Measurements from ENCODE around the gene COPB2. TPM values are rescaled to one million over a fixed set of nuclear protein-coding genes. Genes with fewer than 3 reads are reported as not detected.

The COPB2 gene
- total and polyA plus RNA-seq, 2 of the 8 experiments (the other 6 are each of a cell fraction or from before 2014, with no cell fraction given) = 40.3 to 119 TPM

DNA sequence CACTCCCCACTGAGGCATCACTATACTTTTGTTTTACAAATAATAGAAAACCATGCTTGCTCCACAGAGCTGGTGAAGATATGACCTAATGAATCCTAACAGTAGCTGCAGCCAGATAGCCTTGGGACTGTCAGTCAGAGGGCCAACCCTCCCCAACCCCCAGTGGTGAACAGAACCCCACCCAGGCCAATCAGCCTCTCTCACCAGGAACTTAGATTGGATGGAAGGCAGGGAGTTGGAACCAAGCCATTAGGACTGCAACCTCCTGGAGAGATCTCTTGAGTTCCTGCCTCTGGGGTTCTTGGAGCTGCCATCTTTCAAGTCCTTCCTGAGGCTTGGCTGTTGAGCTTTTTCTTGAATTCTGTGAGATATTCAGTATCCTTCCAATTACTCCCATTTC lies 48.7 kb downstream of the COPB2 start:
- Histone ChIP-seq H3K79me2 (ENCODE audit: control insufficient read depth in 1 of 2, insufficient read depth in 2 of 2, low read length in 2 of 2) (peaks cover 4 to 17% of the 10 kb centered on the region in 2 experiments), H4K5ac (ENCODE audit: insufficient read length, low read depth, low read length) (no peak overlapping the region), H3K27ac (ENCODE audit: low read depth, low read length) (no peak overlapping the region), H3K18ac (ENCODE audit: extremely low read depth, low read length) (no peak overlapping the region), H2BK20ac (ENCODE audit: low read length) (no peak overlapping the region), H3K4me1 (replicated peaks in 1 of 4; ENCODE audit: control insufficient read depth in 3 of 4, insufficient read depth in 4 of 4, low read length in 3 of 4) (no peaks in the 10 kb centered on the region; a peak in 1 of 7 replicates), H2BK15ac (ENCODE audit: low read length) (no peak overlapping the region), H4K8ac (ENCODE audit: extremely low read depth, insufficient read depth, low read length) (no peak overlapping the region), H3K56ac (replicated peaks; ENCODE audit: insufficient read length, low read depth, low read length) (no peak overlapping the region), H4K20me1 (replicated peaks in 1 of 2; ENCODE audit: control insufficient read depth in 1 of 2, insufficient read depth in 2 of 2, low read length in 2 of 2) (no peaks in the 10 kb centered on the region), H3K9ac (replicated peaks in 1 of 4; ENCODE audit: extremely low read depth in 1 of 4, low read depth in 3 of 4, low read length in 3 of 4) (no peak overlapping the region), H3K9me3 (ENCODE audit: insufficient read depth in 2 of 2, low read depth in 1 of 2, low read length in 1 of 2) (no peaks in the 10 kb centered on the region), H2AFZ (ENCODE audit: low read length) (no peak overlapping the region), H3K23me2 (ENCODE audit: low read depth, low read length) (peaks cover 2% of the 10 kb centered on the region), H3K14ac (ENCODE audit: insufficient read length) (no peak overlapping the region), H2BK12ac (ENCODE audit: low read depth, low read length) (no peak overlapping the region), H2BK5ac (ENCODE audit: low read depth, low read length) (no peak overlapping the region), H3K4me2 (ENCODE audit: insufficient read depth in 1 of 2, low read depth in 2 of 2, low read length in 2 of 2) (no peak overlapping the region), H3K4me3 (ENCODE audit: extremely low read depth in 1 of 4, insufficient read depth in 2 of 4, low read depth in 3 of 4, low read length in 4 of 4) (no peak overlapping the region), H2AK5ac (ENCODE audit: low read depth, low read length) (no peak overlapping the region), H4K91ac (replicated peaks; ENCODE audit: insufficient read length, low read length) (no peak overlapping the region), H3K27me3 (replicated peaks in 1 of 4; ENCODE audit: control insufficient read depth in 3 of 4, extremely low read depth in 1 of 4, insufficient read depth in 3 of 4, low read length in 3 of 4) (peaks cover 0 to 23% (median 10%) of the 10 kb centered on the region in 4 experiments; a peak in 6 of 7 replicates), H3K79me1 (ENCODE audit: low read depth, low read length) (no peaks in the 10 kb centered on the region), H3K23ac (ENCODE audit: insufficient read length) (no peak overlapping the region), H2BK120ac (replicated peaks; ENCODE audit: low read depth, low read length) (no peak overlapping the region), H3K36me3 (ENCODE audit: control insufficient read depth in 2 of 4, insufficient read depth in 4 of 4, low read length in 3 of 4) (no peaks in the 10 kb centered on the region), H3K4ac (replicated peaks; ENCODE audit: insufficient read length, low read depth, low read length) (no peak overlapping the region)
- ChIA-PET POLR2A (ENCODE audit: partially characterized antibody) (no interaction called here), CTCF (ENCODE audit: partially characterized antibody) (interaction anchor here (1.5 to 2.9 kb wide), 3 partner anchors 12 to 21 kb away, joined by 4 to 13 read pairs (median 6); no protein-coding TSS in a partner anchor)
- no peak for FAIRE-seq
- no peak for TF ChIP-seq PHF8 (conservative IDR thresholded peaks at IDR 0.05; ENCODE audit: low read depth, low read length)
- no peak for TF ChIP-seq SP2 (IDR thresholded peaks at IDR 0.05; ENCODE audit: low read length)
- no peak for TF ChIP-seq ASH2L (IDR thresholded peaks at IDR 0.05; ENCODE audit: low read length)
- TF ChIP-seq BRCA1 (IDR thresholded peaks at IDR 0.05; ENCODE audit: low read depth, low read length) = no peak
- no peak for TF ChIP-seq CHD1 (IDR thresholded peaks at IDR 0.05; ENCODE audit: low read depth, low read length)
- no peak for TF ChIP-seq SIX5 (IDR thresholded peaks at IDR 0.05; ENCODE audit: low read depth, low read length)
- no peak for TF ChIP-seq JUN (IDR thresholded peaks at IDR 0.05; ENCODE audit: low read depth, low read length)
- TF ChIP-seq CHD2 (IDR thresholded peaks at IDR 0.05; ENCODE audit: low read length) = no peak
- TF ChIP-seq SUZ12 (IDR thresholded peaks at IDR 0.05; ENCODE audit: low read length) = no peak
- TF ChIP-seq, protein P1, sequence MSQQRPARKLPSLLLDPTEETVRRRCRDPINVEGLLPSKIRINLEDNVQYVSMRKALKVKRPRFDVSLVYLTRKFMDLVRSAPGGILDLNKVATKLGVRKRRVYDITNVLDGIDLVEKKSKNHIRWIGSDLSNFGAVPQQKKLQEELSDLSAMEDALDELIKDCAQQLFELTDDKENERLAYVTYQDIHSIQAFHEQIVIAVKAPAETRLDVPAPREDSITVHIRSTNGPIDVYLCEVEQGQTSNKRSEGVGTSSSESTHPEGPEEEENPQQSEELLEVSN (IDR thresholded peaks at IDR 0.05) = no peak
- no peak for TF ChIP-seq ZNF274 (IDR thresholded peaks at IDR 0.05; ENCODE audit: borderline replicate concordance, extremely low read depth, low read length)
- TF ChIP-seq, protein P2, sequence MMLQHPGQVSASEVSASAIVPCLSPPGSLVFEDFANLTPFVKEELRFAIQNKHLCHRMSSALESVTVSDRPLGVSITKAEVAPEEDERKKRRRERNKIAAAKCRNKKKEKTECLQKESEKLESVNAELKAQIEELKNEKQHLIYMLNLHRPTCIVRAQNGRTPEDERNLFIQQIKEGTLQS (IDR thresholded peaks at IDR 0.05; ENCODE audit: insufficient read depth, low read depth, low read length) = no peak
- no peak for TF ChIP-seq KDM1A (IDR thresholded peaks at IDR 0.05; ENCODE audit: borderline replicate concordance, low read length)
- DNase-seq (ENCODE audit: low read depth in 1 of 2, low spot score in 2 of 2) = no peak

Measured in H1 (cell line).